Kasumi-1 (cell line): ENCODE data around the gene CISTR.
"Not testable (repeated sequence)": the region's sequence is repeated elsewhere in the genome, so short reads cannot be mapped to it uniquely, and the experiment has no call there.

ENCODE experiments used
- DNase-seq, 2 experiments: peaks; one replicate each; lab custom pipeline; 2025; lab: John Stamatoyannopoulos, UW

The CISTR gene

DNA sequence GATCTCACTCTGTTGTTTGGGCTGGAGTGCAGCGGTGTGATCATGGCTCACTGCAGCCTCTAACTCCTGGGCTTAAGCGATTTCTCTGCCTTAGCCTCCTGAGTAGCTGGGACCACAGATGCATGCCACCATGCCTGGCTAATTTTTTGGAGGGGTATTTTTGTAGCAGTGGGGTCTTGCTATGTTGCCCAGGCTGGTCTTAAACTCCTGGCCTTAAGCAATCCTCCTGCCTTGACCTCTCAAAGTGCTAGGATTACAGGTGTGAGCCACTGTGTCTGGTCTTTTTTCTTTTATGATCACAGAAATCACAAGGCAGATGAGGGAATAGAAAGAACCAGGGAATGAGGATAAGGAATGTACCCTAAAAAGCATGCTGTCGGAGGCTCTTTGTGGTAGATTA is 11.0 kb upstream of the CISTR start:
- DNase-seq: not testable (repeated sequence)

DNA sequence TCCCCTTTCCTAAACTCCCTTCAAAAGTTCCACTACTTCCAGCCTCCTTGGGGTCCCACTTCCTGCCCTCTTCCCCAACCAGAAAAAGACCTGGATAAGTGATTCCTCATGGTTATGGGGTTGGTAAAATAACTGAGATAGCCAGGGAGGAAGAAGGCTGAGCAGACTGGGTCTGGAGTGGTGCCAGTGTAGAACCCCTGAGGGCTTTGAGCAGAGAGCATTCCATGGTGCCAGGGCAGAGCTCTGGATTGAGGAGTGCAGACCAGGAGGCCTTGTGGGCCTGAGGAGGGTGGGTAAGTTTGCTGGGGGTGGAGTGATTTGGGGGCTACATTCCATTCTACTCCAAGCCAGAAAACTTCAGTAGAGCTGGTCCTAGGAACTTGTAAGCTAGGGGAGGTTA is 9.5 kb upstream of the CISTR start:
- DNase-seq: no peak

DNA sequence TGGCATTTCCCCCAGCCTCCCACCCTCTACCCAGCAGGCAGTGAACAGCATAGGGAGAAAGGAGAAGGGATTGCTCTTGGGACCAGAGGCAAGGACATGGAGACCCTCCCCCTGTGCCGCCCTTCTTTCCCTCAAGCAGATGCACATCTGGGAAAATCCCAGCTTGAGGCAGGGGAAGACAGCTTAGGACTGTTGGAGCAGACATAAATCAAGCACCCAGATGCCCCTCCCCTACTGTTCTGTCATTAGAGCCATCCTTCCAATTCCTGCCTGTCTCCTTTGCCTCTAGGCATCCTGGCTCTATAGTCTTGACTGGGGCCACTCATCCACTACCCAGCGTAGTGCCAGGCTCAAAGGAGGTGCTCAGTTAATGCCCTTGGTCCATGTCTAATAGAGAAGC is 7.5 kb upstream of the CISTR start:
- no peak for DNase-seq

DNA sequence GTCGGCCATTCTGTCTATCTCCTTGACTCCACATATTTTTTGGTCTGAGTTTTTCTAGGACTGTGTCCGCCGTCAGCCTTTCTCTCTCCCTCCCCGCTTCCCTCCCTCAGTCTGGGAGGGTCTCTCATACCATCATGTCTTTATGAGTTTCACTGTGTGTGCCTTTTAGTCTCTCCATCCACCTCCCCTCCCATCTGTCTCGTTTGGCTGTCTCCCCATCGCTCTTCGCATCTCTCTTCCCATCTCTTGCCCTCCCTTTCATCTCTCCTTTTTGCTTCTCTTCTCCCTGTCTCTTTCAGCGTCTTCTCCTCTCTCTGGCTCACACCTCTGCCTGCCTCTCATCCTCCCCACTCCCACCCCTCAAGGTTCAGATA is 6.9 kb upstream of the CISTR start:
- no peak for DNase-seq

DNA sequence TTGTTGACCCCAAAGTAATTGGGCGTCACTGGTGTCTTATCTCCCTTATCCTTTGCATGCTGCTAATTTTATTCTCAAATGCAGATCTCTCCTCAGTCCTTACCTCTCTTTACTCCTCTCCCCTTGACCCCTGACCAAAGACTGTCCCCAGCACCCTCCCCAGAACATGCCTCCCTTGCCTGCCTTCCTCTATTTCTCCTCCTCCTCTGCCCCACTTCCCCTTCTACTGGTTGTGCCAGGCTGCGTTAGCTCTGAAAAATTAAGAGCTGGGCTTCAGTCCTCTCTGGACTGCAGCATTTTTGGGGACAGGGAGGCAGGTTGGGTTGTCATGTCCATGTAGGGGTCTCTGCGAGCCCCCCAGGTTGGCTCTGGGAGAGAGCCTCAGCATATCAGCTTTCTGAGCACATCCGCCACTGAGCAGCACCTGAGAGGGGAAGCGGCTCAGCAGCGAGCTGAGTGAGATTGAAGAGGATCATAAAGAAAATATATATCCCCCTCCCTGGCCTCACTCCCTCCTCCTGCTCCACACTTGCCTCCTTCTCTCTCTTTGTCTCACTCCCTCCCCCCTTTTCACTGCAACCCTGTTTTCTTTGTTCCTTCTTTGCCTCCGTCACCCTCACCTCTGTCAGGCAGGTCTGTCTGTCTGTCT is 6.4 kb upstream of the CISTR start:
- peak in 1 of 2 experiments; percentile 20 for DNase-seq

DNA sequence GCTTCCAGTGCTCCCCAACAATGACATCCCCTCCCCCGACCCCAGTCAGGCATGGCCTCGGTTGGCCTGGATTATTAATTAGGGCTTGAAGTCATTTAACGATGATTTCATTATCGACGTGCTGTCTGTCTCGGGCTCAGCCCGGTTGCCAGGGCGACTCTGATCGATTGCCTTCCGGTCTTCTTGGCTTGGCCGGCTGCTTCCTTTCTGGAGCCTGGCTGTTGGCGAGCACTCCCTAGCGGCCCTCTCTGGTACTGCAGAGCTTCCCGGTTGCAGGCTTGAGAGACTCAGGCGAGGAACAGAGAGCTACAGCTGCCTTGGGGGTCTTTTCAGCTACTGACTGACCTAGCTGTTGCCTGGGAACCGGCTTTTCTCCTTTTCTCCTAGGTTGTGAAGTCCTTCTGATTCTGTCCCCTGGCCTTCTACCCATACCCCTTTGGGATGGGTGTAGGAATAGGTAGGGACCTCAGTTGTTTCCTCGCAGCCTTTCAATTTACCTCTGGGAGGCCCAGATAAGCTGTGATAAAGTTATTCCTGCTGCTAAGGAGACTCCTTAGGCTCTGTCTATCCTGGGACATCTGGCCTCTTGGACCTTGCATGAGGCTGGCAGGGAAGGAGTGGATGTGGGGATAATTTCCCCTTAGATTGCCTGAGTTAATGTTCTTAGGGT is 5.5 kb upstream of the CISTR start:
- peak; percentile 70 to 72 for DNase-seq

DNA sequence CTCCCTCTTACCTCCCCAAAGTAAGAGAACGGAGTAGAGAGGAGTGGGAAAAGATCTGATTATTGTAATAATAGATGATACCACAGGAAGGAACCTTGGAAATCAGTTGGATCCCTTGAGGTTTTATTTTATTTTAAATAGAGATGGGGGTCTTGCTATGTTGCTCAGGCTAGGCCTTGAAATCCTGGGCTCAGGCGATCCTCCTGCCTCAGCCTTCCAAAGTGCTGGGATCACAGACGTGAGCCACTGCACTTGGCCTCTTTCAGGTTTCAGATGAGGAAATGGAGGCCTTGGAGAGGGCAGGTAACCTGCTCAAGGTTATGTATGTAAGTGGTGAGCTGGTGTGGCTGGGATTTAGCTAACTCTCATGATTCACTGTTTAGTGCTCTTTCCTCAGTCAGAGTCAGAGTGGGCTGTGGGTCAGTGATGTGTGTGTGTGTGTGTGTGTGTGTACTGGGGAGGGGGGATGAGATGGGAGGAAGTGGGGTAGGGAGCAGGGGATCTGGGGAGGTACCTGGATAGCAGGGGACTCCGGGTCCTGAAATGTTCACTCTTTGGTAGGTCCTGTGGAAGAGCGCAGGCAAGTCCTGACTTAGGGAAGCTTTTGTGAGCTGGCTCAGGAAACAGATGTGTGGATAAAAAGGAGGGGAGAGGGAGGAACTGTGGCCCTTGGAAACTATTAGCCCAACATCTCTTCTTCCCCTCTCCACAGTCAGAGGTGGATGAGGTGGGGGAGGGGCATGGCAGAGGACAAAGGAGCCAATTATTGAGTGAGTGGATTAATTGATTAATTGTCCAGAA is 4.7 kb upstream of the CISTR start:
- no peak for DNase-seq

DNA sequence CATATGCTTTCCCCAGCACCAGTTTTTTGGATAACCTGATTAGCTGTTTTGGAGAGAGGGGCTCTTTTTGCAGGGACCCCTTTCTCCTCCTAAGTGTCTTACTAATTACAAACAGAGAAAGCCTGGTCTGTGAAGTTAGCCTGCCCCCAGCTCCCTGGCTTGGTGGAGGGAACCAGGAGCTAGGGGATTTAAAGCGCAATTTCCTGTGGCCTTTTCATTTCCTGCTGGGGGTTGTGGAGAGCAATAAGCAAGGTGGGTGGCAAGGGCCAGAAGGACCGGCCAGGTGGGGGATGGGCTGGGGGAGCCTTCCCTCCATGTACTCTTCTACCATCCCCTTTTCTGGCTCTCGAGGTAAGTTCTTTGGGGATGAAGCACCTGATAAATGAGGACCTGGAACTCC is 4.1 kb upstream of the CISTR start:
- no peak for DNase-seq

DNA sequence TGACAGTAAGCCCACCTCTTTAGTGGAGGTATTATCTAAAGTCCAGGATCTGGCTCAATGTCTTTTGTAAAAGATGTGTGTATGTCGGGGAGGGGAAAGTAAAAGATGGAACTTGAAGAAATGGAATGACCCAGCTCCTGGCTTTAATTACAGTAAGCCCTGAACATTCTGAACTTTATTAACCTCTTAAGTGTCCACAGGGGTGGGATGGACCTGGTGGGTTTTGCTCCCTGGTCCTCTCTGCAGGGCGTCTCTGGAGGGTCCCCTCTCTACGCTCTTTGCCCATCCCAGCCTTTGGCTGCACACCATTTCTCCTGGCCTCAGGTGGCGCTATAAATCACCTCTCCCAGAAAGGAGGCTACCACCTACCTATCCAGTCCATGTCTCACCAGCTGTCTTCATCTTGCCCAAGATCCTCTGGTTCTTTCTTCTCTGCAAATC is 3.7 kb upstream of the CISTR start:
- no peak for DNase-seq

DNA sequence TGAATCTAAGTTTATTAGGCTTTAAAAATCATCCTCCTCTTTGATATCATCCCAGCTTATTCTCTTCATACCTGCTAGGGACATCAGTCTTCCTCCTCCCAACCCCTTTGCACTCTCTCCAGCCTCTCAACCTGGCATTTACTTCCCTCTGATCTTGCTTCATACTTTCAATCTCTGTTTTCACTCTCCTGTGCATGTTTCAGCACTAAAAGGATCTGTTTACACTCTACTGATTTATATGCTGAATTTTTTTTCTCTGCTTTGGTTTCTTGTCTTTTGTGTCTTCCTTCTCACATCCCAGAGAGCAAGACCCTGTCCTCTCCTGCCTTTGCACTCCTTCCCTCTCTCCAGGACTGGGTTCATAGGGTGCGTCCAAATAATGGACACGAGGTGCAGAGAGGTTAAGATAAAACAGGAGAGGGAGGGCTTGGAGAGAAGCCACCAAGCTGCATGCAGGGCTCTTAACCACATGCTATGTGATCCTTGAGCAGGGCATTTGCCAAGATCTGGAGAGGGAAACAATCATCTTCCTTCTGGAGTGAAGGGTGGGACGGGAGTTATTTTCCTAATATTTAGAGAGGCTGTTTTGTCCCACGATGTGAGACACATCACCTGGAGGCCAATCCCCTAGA is 3.0 kb upstream of the CISTR start:
- peak in 1 of 2 experiments; percentile 20 for DNase-seq

DNA sequence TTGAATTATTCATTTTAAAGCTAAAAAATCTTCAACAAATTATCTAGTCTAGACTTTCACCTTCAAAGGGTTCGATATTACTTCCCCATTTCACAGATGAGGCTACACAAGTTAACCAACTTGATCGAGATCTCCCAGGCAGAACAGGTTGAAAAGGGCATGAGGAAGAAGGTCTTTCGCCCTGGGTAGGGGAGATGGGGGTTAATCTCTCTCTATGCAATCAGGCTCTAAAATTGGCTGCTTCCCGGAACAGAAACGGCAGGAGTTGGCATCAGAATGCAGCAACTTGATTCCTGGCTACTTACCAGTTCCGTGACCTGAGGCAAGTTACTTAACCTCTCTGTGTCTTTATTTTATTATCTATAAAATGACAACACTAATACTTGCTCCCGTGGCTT is 2.4 kb upstream of the CISTR start:
- DNase-seq: no peak

DNA sequence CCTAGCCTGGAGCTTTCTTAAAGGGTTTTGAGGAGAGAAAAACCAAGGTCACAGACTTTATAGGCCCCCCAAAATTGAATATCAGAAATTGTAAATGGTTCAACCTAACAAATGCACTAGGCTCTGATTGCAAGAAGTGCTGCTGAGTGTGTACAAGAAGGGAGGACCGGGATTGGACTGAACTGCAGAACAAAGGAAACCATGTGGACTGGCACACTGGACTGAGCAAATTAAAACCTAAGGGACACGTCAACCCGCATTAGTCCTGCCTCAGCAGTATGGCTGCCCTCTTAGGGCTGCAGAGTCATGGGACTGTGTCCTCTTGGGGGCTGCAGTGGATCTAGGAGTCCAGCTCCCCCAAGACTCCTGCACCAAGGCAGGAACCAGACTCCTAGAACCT is 842 bp upstream of the CISTR start:
- DNase-seq: no peak

DNA sequence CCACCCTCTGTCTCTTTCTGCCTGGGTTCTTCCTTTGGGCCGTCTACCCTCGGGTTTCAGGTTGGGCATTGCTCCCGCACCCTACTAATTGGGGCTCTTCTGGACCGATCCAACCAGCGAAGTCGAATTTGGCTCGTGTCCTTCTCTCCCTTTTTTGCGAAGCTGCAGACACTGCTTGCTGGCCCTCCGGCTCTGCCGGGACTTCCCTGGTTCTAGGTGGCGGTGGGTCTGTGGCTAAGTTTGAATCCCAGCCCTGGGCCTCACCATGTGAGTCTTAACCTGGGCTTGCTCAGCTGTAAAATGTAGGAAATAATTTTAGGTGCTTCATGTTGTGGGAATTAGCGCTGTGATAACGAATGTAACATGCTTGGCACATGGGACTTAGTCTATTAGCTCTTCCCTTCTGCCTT is 418 bp upstream of the CISTR start:
- no peak for DNase-seq

DNA sequence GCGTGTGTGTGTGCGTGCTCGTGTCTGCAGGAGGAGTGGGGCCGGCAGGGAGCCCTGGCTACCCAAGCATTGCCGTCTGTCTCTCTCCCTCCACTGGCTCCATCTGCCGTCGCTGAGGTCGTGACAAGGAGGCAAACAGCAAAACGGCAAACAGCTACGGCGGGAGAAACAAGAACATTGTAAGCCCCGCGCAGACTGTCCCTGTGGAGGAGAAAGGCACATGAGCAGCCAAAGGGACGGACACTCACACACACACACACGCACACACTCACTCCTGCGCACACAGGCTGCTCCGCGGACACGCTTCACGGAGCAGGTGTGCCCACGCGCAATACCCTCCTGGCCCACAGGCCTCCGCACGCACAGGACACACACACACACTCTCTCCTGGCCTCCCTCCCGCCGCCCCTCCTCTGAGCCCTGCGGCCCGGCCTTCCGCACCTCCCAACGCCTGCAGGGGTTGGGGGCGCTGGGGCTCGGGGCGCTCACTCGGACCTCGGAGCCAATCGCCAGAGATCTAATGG is 905 bp downstream of the CISTR start:
- DNase-seq: no peak

DNA sequence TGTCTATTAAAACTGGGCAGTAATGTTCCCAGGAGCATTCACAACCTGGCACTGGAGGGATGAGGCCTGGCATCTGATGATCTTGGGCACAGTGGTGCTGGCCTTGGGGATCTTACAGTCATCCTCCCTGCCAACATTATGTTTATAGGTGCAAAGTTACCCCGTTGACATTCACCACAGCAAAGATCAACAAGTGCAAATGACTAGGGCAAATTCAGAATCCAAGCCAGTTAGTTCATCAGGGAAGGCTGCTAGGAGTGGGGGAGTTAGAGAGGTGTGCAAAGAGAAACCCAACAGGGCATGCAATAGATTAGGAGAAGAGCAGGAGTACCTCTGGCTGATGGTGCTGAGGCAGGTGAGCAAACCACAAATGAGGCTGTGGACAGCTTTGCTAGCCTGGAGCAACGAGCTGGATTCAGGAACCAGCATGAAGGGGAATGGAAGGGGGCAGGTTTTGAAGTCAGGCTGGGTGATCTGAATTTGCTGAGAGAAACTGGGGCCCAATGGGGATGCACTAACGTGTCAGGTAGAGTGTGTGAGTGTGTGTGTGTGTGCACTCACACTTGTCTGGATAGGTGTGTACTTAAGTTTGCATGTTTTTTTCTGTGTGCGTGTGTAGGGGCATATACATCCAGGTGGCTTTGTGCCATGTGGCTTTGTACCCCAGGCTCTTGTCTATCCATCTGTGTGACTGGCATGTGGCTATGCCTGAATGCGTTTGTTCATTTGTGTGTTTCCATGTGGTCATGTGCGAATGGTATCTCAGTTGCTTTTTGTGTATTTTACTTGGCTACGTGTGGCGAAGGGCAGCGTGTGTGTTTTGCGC is 1.6 kb downstream of the CISTR start:
- no peak for DNase-seq

DNA sequence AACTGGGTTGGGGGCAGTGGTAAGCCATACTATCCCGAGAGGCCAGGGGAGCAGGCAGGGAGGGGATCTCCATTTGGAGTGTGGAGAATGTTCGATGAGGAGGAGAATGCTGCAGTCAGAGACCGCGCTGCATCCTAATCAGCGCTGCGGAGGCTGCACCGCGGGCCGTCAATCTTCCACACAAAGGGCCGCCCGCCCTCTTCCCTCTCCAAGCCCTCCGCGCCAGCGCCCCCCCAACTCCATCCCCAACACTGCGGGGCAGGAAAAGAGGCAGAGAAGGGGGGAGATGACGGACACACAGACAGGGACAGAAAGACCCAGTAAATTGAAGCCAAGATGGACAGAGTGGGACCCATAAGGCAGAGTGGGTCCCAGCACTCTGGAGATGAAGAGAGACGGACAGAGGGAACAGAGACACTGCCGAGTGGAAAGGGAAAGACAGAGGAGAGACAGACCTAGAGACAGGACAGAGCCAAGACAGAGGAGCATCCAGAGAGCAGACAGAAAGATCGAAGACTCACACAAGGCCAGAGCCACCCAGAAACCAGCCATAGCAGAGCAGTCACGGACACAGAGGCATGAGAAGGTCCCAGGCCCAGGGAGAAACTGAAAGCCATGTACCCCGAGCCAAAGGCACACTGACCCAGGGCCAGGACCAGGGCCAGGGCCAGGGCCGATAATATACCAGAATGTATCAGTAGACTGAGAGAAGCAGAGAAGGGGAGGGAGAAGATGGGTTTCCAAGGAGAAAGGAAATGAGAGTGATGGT is 3.5 kb downstream of the CISTR start:
- no peak for DNase-seq

DNA sequence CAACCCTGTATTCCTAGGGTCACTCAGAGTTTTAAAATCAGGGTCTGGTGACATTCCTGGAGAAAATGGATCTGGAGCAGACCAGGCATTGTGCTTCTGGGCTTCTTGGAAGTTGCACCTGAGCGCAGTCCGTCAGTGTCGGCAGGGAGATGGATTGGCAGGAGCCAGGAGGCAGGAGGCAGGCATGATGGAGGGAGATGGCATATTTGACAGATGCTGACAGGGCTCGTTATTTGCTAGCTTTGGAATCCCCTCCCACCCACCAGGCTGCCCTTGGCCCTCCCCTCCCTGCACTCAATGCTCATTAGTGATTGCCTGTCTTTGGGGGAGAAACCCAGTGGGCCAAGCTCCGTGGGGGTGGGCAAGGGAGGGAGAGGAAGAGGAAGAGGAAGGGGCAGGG is 4.7 kb downstream of the CISTR start:
- DNase-seq: no peak

DNA sequence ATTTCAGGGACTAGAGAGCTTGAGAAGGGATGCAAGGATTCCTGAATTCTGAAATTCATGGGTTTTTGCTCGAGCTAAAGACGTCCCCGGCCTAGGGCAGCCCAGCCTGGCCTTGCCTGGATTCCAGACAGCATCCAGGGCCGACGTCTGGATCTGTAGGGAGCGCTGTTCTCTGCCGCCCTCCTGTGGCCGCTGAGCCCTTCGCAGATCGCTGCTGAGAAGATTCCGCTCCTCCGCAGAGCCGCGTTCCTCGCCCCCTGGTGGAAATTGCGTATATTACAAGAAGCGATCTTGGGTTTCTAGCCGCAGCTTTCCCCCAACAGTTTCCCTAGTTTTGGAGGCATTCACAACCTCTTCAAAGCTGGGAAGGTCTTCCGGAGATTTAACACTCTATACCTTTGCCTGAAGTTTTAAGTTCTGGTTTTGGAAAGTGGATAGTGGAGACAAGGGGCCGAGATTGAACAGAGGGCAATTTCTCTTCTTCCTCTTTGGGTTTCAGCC is 5.1 kb downstream of the CISTR start:
- DNase-seq: peak; percentile 89 to 91

DNA sequence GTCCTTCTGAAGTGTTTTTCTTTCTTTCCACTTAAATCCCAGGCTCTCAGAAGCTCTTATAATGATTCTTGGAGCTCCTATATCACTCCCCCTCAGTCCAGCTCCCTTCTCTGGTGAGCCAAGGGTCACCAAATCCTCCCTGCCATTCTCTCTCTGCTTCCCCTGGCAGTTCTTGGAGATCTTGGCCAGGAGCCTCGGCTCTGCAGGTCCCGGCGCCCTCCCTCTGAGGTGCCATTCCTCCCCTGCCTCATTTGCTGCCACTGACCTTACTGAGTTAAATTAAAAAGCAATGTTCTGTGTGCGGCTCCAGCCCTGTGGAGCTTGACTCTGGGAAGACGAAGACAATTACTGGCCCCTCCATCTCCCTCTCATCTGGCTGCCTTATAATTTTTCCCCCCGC is 7.0 kb downstream of the CISTR start:
- no peak for DNase-seq

DNA sequence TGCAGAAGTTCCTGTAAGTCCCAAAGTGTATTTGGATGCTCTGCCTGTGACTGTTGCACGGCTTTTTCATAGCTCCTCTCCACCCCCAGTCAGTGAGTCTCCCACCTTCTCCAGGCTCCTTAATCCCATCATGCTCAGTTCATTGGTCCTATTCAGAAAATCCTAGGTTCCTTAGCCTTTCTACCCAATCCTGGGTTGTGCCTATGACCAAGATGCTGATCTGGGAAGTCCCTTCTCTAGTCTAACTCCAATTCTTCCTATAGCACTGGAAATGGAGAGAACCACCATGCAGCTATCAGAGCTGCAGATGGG is 7.7 kb downstream of the CISTR start:
- no peak for DNase-seq
